Thyroid gland (tissue), 4 donors: ENCODE results near the gene CD8B.

Experiments
- CTCF ChIP-seq, 6 experiments: fragments of 200-600 bp in 3 of 6; fragments of 450-650 bp in 3 of 6; sonication (generic) in 3 of 6; IDR thresholded peaks; one replicate each; pipeline ENCODE4 v1.5.1; 2016 to 2019; ENCODE audit warnings: antibody characterized with exemption in 6 of 6, mild to moderate bottlenecking in 2 of 6, inconsistent platforms in 1 of 6, moderate library complexity in 1 of 6
- POLR2A ChIP-seq, 2 donors: fragments of 450-650 bp; IDR thresholded peaks; one replicate each; pipeline ENCODE4 v1.6.1; 2017; ENCODE audit warnings: antibody characterized with exemption in 2 of 2, mild to moderate bottlenecking in 2 of 2, moderate library complexity in 1 of 2

- TF ChIP-seq CTCF (IDR thresholded peaks at IDR 0.05) (no peak), POLR2A (IDR thresholded peaks at IDR 0.05) (no peak)
Measured at GRCh38 chr2:86774862-86775261, 86.8 kb downstream of the CD8B start.
